ENCODE results near the gene ZNF438.

The ZNF438 gene

GRCh38 chr10:30997536-30998235 lies 34.0 kb downstream of the ZNF438 start:
- H3K36me3 ChIP-seq (ENCODE audit: insufficient read depth, low read length), result peaks cover 4% of the 10 kb centered on the region
- H2AFZ ChIP-seq (ENCODE audit: low read length, unreplicated experiment), result peak overlapping the region; percentile 22
- H3K79me2 ChIP-seq (ENCODE audit: control insufficient read depth, insufficient read depth, low read length, unreplicated experiment), result peaks cover 9% of the 10 kb centered on the region
- H3K4me3 ChIP-seq (ENCODE audit: low read depth, low read length), result peak overlapping the region; percentile 42; the same call in 1 of the 2 replicates
- no peak overlapping the region for H3K27ac ChIP-seq (ENCODE audit: low read depth, low read length)
- no peaks in the 10 kb centered on the region for H3K27me3 ChIP-seq (ENCODE audit: insufficient read depth, low read length)
- peaks cover 21% of the 10 kb centered on the region for H3K4me1 ChIP-seq (ENCODE audit: control insufficient read depth, insufficient read depth, low read length, unreplicated experiment)

- Histone ChIP-seq H3K27me3 (ENCODE audit: insufficient read depth, low read length) (no peaks in the 10 kb centered on the region), H3K4me1 (ENCODE audit: control insufficient read depth, insufficient read depth, low read length, unreplicated experiment) (peaks cover 22% of the 10 kb centered on the region), H3K36me3 (ENCODE audit: insufficient read depth, low read length) (peaks cover 4% of the 10 kb centered on the region), H2AFZ (ENCODE audit: low read length, unreplicated experiment) (no peak overlapping the region), H3K4me3 (ENCODE audit: low read depth, low read length) (no peak overlapping the region), H3K79me2 (ENCODE audit: control insufficient read depth, insufficient read depth, low read length, unreplicated experiment) (peaks cover 9% of the 10 kb centered on the region), H3K27ac (ENCODE audit: low read depth, low read length) (no peak overlapping the region)
Measured at GRCh38 chr10:30996481-30997005, 35.1 kb downstream of the ZNF438 start.

- H3K4me3 ChIP-seq (ENCODE audit: low read depth, low read length), result no peak overlapping the region
- no peaks in the 10 kb centered on the region for H3K27me3 ChIP-seq (ENCODE audit: insufficient read depth, low read length)
- H3K4me1 ChIP-seq (ENCODE audit: control insufficient read depth, insufficient read depth, low read length, unreplicated experiment), result peaks cover 21% of the 10 kb centered on the region
- peaks cover 4% of the 10 kb centered on the region for H3K36me3 ChIP-seq (ENCODE audit: insufficient read depth, low read length)
- H3K27ac ChIP-seq (ENCODE audit: low read depth, low read length), result no peak overlapping the region
- peaks cover 9% of the 10 kb centered on the region for H3K79me2 ChIP-seq (ENCODE audit: control insufficient read depth, insufficient read depth, low read length, unreplicated experiment)
- H2AFZ ChIP-seq (ENCODE audit: low read length, unreplicated experiment), result no peak overlapping the region
Measured at GRCh38 chr10:30995081-30995770, 36.4 kb downstream of the ZNF438 start.

- Histone ChIP-seq H3K27me3 (ENCODE audit: insufficient read depth, low read length) (no peaks in the 10 kb centered on the region), H3K4me3 (ENCODE audit: low read depth, low read length) (no peak overlapping the region), H3K27ac (ENCODE audit: low read depth, low read length) (no peak overlapping the region), H2AFZ (ENCODE audit: low read length, unreplicated experiment) (no peak overlapping the region), H3K79me2 (ENCODE audit: control insufficient read depth, insufficient read depth, low read length, unreplicated experiment) (peaks cover 9% of the 10 kb centered on the region), H3K4me1 (ENCODE audit: control insufficient read depth, insufficient read depth, low read length, unreplicated experiment) (peaks cover 18% of the 10 kb centered on the region), H3K36me3 (ENCODE audit: insufficient read depth, low read length) (peaks cover 4% of the 10 kb centered on the region)
Measured at GRCh38 chr10:30993155-30993554, 38.5 kb downstream of the ZNF438 start.

GRCh38 chr10:30992681-30993080 lies 39.0 kb downstream of the ZNF438 start:
- Histone ChIP-seq H3K27ac (ENCODE audit: low read depth, low read length) (no peak overlapping the region), H3K79me2 (ENCODE audit: control insufficient read depth, insufficient read depth, low read length, unreplicated experiment) (peaks cover 5% of the 10 kb centered on the region), H3K27me3 (ENCODE audit: insufficient read depth, low read length) (no peaks in the 10 kb centered on the region), H2AFZ (ENCODE audit: low read length, unreplicated experiment) (no peak overlapping the region), H3K4me3 (ENCODE audit: low read depth, low read length) (no peak overlapping the region), H3K4me1 (ENCODE audit: control insufficient read depth, insufficient read depth, low read length, unreplicated experiment) (peaks cover 18% of the 10 kb centered on the region), H3K36me3 (ENCODE audit: insufficient read depth, low read length) (peaks cover 4% of the 10 kb centered on the region)

GRCh38 chr10:30991647-30992011 lies 40.0 kb downstream of the ZNF438 start:
- H3K4me3 ChIP-seq (ENCODE audit: low read depth, low read length), result no peak overlapping the region
- H3K27me3 ChIP-seq (ENCODE audit: insufficient read depth, low read length), result no peaks in the 10 kb centered on the region
- peaks cover 22% of the 10 kb centered on the region for H3K4me1 ChIP-seq (ENCODE audit: control insufficient read depth, insufficient read depth, low read length, unreplicated experiment)
- no peak overlapping the region for H3K27ac ChIP-seq (ENCODE audit: low read depth, low read length)
- H3K36me3 ChIP-seq (ENCODE audit: insufficient read depth, low read length), result peaks cover 4% of the 10 kb centered on the region
- H2AFZ ChIP-seq (ENCODE audit: low read length, unreplicated experiment), result no peak overlapping the region
- H3K79me2 ChIP-seq (ENCODE audit: control insufficient read depth, insufficient read depth, low read length, unreplicated experiment), result no peaks in the 10 kb centered on the region

- Histone ChIP-seq H2AFZ (ENCODE audit: low read length, unreplicated experiment) (no peak overlapping the region), H3K4me3 (ENCODE audit: low read depth, low read length) (no peak overlapping the region), H3K79me2 (ENCODE audit: control insufficient read depth, insufficient read depth, low read length, unreplicated experiment) (no peaks in the 10 kb centered on the region), H3K36me3 (ENCODE audit: insufficient read depth, low read length) (peaks cover 4% of the 10 kb centered on the region), H3K27ac (ENCODE audit: low read depth, low read length) (no peak overlapping the region), H3K27me3 (ENCODE audit: insufficient read depth, low read length) (no peaks in the 10 kb centered on the region), H3K4me1 (ENCODE audit: control insufficient read depth, insufficient read depth, low read length, unreplicated experiment) (peaks cover 27% of the 10 kb centered on the region)
Measured at GRCh38 chr10:30990971-30991646, 40.6 kb downstream of the ZNF438 start.

GRCh38 chr10:30990351-30990750 lies 41.3 kb downstream of the ZNF438 start:
- no peak overlapping the region for H2AFZ ChIP-seq (ENCODE audit: low read length, unreplicated experiment)
- H3K4me3 ChIP-seq (ENCODE audit: low read depth, low read length), result no peak overlapping the region
- H3K27me3 ChIP-seq (ENCODE audit: insufficient read depth, low read length), result no peaks in the 10 kb centered on the region
- no peak overlapping the region for H3K27ac ChIP-seq (ENCODE audit: low read depth, low read length)
- H3K4me1 ChIP-seq (ENCODE audit: control insufficient read depth, insufficient read depth, low read length, unreplicated experiment), result peaks cover 35% of the 10 kb centered on the region
- peaks cover 4% of the 10 kb centered on the region for H3K36me3 ChIP-seq (ENCODE audit: insufficient read depth, low read length)
- H3K79me2 ChIP-seq (ENCODE audit: control insufficient read depth, insufficient read depth, low read length, unreplicated experiment), result no peaks in the 10 kb centered on the region

- Histone ChIP-seq H3K27ac (ENCODE audit: low read depth, low read length) (peak overlapping the region; percentile 21), H2AFZ (ENCODE audit: low read length, unreplicated experiment) (peak overlapping the region; percentile 20), H3K4me3 (ENCODE audit: low read depth, low read length) (no peak overlapping the region), H3K79me2 (ENCODE audit: control insufficient read depth, insufficient read depth, low read length, unreplicated experiment) (no peaks in the 10 kb centered on the region), H3K27me3 (ENCODE audit: insufficient read depth, low read length) (no peaks in the 10 kb centered on the region), H3K4me1 (ENCODE audit: control insufficient read depth, insufficient read depth, low read length, unreplicated experiment) (peaks cover 46% of the 10 kb centered on the region), H3K36me3 (ENCODE audit: insufficient read depth, low read length) (no peaks in the 10 kb centered on the region)
Measured at GRCh38 chr10:30988831-30989435, 42.7 kb downstream of the ZNF438 start.

- Histone ChIP-seq H2AFZ (ENCODE audit: low read length, unreplicated experiment) (no peak overlapping the region), H3K27me3 (ENCODE audit: insufficient read depth, low read length) (no peaks in the 10 kb centered on the region), H3K79me2 (ENCODE audit: control insufficient read depth, insufficient read depth, low read length, unreplicated experiment) (no peaks in the 10 kb centered on the region), H3K27ac (ENCODE audit: low read depth, low read length) (no peak overlapping the region), H3K4me1 (ENCODE audit: control insufficient read depth, insufficient read depth, low read length, unreplicated experiment) (peaks cover 53% of the 10 kb centered on the region), H3K36me3 (ENCODE audit: insufficient read depth, low read length) (0 out of 2 replicates have a peak, but pooled peaks cover 3% of the 10 kb centered on the region), H3K4me3 (ENCODE audit: low read depth, low read length) (no peak overlapping the region)
Measured at GRCh38 chr10:30987463-30987862, 44.2 kb downstream of the ZNF438 start.
